H9 (cell line): ENCODE measurements around the gene ANKFY1. TPM values are rescaled to one million over a fixed set of nuclear protein-coding genes. Genes with fewer than 3 reads are reported as not detected.

Experiments
- DNase-seq: peaks from one replicate; pipeline ENCODE4 v3.0.0-alpha.2; 2017
- H2AFZ ChIP-seq: one replicate; pipeline ENCODE4 v1.6.1; 2013; ENCODE audit warnings: mild to moderate bottlenecking, low read length, control low read depth, moderate library complexity
- H2AK5ac ChIP-seq: 2 replicates; pipeline ENCODE4 v1.6.1; 2013; ENCODE audit warnings: low read length, control low read depth, mixed read lengths; ENCODE audit not compliant: insufficient read length
- H2BK120ac ChIP-seq: one replicate; pipeline ENCODE4 v1.6.1; 2013; ENCODE audit warnings: low read depth, mild to moderate bottlenecking, low read length, control low read depth, inconsistent platforms; ENCODE audit not compliant: poor library complexity, severe bottlenecking
- H2BK12ac ChIP-seq: 2 replicates; pipeline ENCODE4 v1.6.1; 2013; ENCODE audit warnings: low read length, control low read depth, mixed read lengths, low read depth; ENCODE audit not compliant: insufficient read length
- H2BK15ac ChIP-seq: 2 replicates; pipeline ENCODE4 v1.6.1; 2013; ENCODE audit warnings: low read depth, low read length, control low read depth
- H2BK20ac ChIP-seq: one replicate; pipeline ENCODE4 v1.6.1; 2013; ENCODE audit warnings: low read depth, mild to moderate bottlenecking, low read length, control low read depth, inconsistent platforms; ENCODE audit not compliant: poor library complexity, severe bottlenecking
- H2BK5ac ChIP-seq: 2 replicates; pipeline ENCODE4 v1.6.1; 2013; ENCODE audit warnings: low read length, control low read depth, mixed read lengths; ENCODE audit not compliant: insufficient read length
- H3K14ac ChIP-seq: 2 replicates; pipeline ENCODE4 v1.6.1; 2013; ENCODE audit warnings: low read length, control low read depth; ENCODE audit not compliant: insufficient read depth
- H3K18ac ChIP-seq: 2 replicates; pipeline ENCODE4 v1.6.1; 2013; ENCODE audit warnings: low read depth, mild to moderate bottlenecking, mixed read lengths, low read length, control low read depth; ENCODE audit not compliant: insufficient read length
- H3K23ac ChIP-seq: 2 replicates; pipeline ENCODE4 v1.6.1; 2013; ENCODE audit warnings: low read length, control low read depth, mixed read lengths, low read depth; ENCODE audit not compliant: insufficient read length
- H3K23me2 ChIP-seq: 2 replicates; pipeline ENCODE4 v1.6.1; 2013; ENCODE audit warnings: low read depth, mild to moderate bottlenecking, mixed read lengths, low read length, control low read depth; ENCODE audit not compliant: insufficient read length, poor library complexity, severe bottlenecking
- H3K27ac ChIP-seq: 2 replicates; pipeline ENCODE4 v1.5.1; 2013; ENCODE audit warnings: low read length, control low read depth, mixed read lengths, low read depth; ENCODE audit not compliant: insufficient read length
- H3K27me3 ChIP-seq: 2 replicates; pipeline ENCODE4 v1.6.1; 2013; ENCODE audit warnings: low read length, control low read depth, inconsistent platforms; ENCODE audit not compliant: insufficient read depth
- H3K4ac ChIP-seq: 2 replicates; pipeline ENCODE4 v1.6.1; 2013; ENCODE audit warnings: low read depth, mild to moderate bottlenecking, control low read depth, inconsistent platforms, low read length, moderate library complexity
- H3K4me1 ChIP-seq: 2 replicates; pipeline ENCODE4 v1.6.1; 2013; ENCODE audit warnings: low read length, control low read depth, inconsistent platforms; ENCODE audit not compliant: insufficient read depth
- H3K4me2 ChIP-seq: 2 replicates; pipeline ENCODE4 v1.6.1; 2013; ENCODE audit warnings: low read length, control low read depth, mixed read lengths; ENCODE audit not compliant: insufficient read length, insufficient read depth
- H3K56ac ChIP-seq: 2 replicates; pipeline ENCODE4 v1.6.1; 2013; ENCODE audit warnings: low read depth, mild to moderate bottlenecking, mixed read lengths, low read length, control low read depth; ENCODE audit not compliant: insufficient read length
- H3K79me1 ChIP-seq: 2 replicates; pipeline ENCODE4 v1.6.1; 2013; ENCODE audit warnings: low read depth, mild to moderate bottlenecking, moderate library complexity, low read length, control low read depth, inconsistent platforms; ENCODE audit not compliant: insufficient read depth, poor library complexity, severe bottlenecking
- H3K79me2 ChIP-seq: 2 replicates; pipeline ENCODE4 v1.6.1; 2013; ENCODE audit warnings: low read length, control low read depth, inconsistent platforms; ENCODE audit not compliant: insufficient read depth
- H3K9ac ChIP-seq: 2 replicates; pipeline ENCODE4 v1.6.1; 2013; ENCODE audit warnings: low read length, control low read depth, mixed read lengths; ENCODE audit not compliant: insufficient read length; ENCODE audit errors: extremely low read depth
- H3K9me3 ChIP-seq: one replicate; pipeline ENCODE4 v1.6.1; 2013; ENCODE audit warnings: low read depth, low read length, inconsistent platforms; ENCODE audit not compliant: control insufficient read depth
- H3T11ph ChIP-seq: one replicate; pipeline ENCODE4 v1.6.1; 2013; ENCODE audit warnings: mild to moderate bottlenecking, low read length, control low read depth, inconsistent platforms
- H4K20me1 ChIP-seq: one replicate; pipeline ENCODE4 v1.6.1; 2013; ENCODE audit not compliant: control insufficient read depth, insufficient read length, insufficient read depth
- H4K5ac ChIP-seq: 2 replicates; pipeline ENCODE4 v1.6.1; 2013; ENCODE audit warnings: low read depth, mild to moderate bottlenecking, mixed read lengths, low read length, control low read depth; ENCODE audit not compliant: insufficient read length
- H4K8ac ChIP-seq: replicated peaks from 2 replicates; pipeline ENCODE4 v1.6.1; 2013; ENCODE audit warnings: low read length, control low read depth, mixed read lengths, low read depth; ENCODE audit not compliant: insufficient read length
- H4K91ac ChIP-seq: 2 replicates; pipeline ENCODE4 v1.6.1; 2013; ENCODE audit warnings: low read depth, mild to moderate bottlenecking, moderate library complexity, mixed read lengths, low read length, control low read depth; ENCODE audit not compliant: insufficient read length
- H3K27ac Mint-ChIP-seq, 3 experiments: 2 replicates in 2 of 3; 3 replicates in 1 of 3; pipeline ENCODE4 v1.8.0; 2020 to 2021; ENCODE audit warnings: mixed read lengths in 3 of 3, mild to moderate bottlenecking in 1 of 3, moderate library complexity in 1 of 3
- H3K27me3 Mint-ChIP-seq: 2 replicates; pipeline ENCODE4 v1.8.0; 2021; ENCODE audit warnings: low read depth, mild to moderate bottlenecking, moderate library complexity, mixed read lengths
- H3K36me3 Mint-ChIP-seq, 3 experiments: 2 replicates in 2 of 3; 3 replicates in 1 of 3; pipeline ENCODE4 v1.8.0; 2020 to 2021; ENCODE audit warnings: low read depth in 3 of 3, mixed read lengths in 3 of 3; ENCODE audit not compliant: insufficient read depth in 1 of 3
- H3K4me1 Mint-ChIP-seq, 2 experiments: 2 replicates each; pipeline ENCODE4 v1.8.0; 2020; ENCODE audit warnings: mixed read lengths in 2 of 2
- H3K4me3 Mint-ChIP-seq, 2 experiments: 2 replicates in 1 of 2; 3 replicates in 1 of 2; pipeline ENCODE4 v1.8.0; 2020 to 2021; ENCODE audit warnings: mild to moderate bottlenecking in 2 of 2, mixed read lengths in 2 of 2, moderate library complexity in 1 of 2
- H3K9me3 Mint-ChIP-seq, 2 experiments: 2 replicates in 1 of 2; 3 replicates in 1 of 2; pipeline ENCODE4 v1.8.0; 2020; ENCODE audit warnings: mild to moderate bottlenecking in 2 of 2, mixed read lengths in 2 of 2, moderate library complexity in 1 of 2
- WGBS: extraction: QIAGEN DNeasy Blood & Tissue Kit; methylation state at CpG from one replicate; pipeline ENCODE4 v1.1.7; 2013; ENCODE audit warnings: missing lambda C conversion rate, low lambda C conversion rate, mixed read lengths; ENCODE audit not compliant: insufficient read length; ENCODE audit errors: extremely low coverage; 5-methylcytosine and 5-hydroxymethylcytosine counted together
- total RNA-seq: library from RNA; stranded (reverse); gene quantifications from 2 replicates; pipeline ENCODE4 v1.2.1, GENCODE V29; 2021
- TF ChIP-seq, protein P1 (sequence below): fragments of 200-600 bp; sonication (generic); conservative IDR thresholded peaks from 3 replicates; pipeline ENCODE4 v1.8.0; 2021; ENCODE audit warnings: antibody characterized with exemption, mild to moderate bottlenecking

Gene ANKFY1
- total RNA-seq, 1 experiment from 2014 or later, result 51.9 TPM

DNA sequence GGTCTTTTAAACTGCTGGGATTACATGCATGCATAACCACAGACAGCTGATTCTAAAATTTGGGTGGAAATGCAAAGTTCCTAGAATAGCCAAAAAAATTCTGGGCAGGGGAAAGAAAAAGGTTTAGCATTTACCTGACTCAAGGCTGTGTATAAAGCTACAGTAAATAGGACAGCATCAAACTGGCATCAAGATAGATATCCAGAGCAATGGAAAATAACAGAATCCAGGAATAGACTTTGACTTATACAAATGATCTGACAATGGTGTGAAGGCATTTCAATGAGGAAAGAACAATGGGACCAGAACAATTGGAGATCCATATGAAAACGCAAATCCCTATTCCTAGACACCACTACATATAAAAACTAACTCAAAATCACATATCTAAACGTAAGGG, 12.9 kb downstream of the ANKFY1 start:
- Histone ChIP-seq H3K4ac (no peak overlapping the region), H3K9me3 (no peaks in the 10 kb centered on the region), H2BK12ac (no peak overlapping the region), H3K14ac (no peak overlapping the region), H3K23me2 (no peaks in the 10 kb centered on the region), H3K23ac (no peak overlapping the region), H4K5ac (no peak overlapping the region), H3K18ac (no peak overlapping the region), H2AK5ac (no peak overlapping the region), H2BK20ac (no peak overlapping the region), H2AFZ (no peak overlapping the region), H3K4me1 (peaks cover 5% of the 10 kb centered on the region; the same call in 1 of the 2 replicates), H4K91ac (no peak overlapping the region), H3K4me2 (no peak overlapping the region), H2BK5ac (no peak overlapping the region), H4K8ac (no peak overlapping the region), H3K79me2 (peaks cover 12% of the 10 kb centered on the region; the same call in 1 of the 2 replicates), H3K9ac (no peak overlapping the region), H4K20me1 (peaks cover 4% of the 10 kb centered on the region), H3K27ac (no peak overlapping the region), H2BK120ac (no peak overlapping the region), H3T11ph (no peak overlapping the region), H3K79me1 (peaks cover 13% of the 10 kb centered on the region), H3K27me3 (no peaks in the 10 kb centered on the region), H3K56ac (no peak overlapping the region), H2BK15ac (no peak overlapping the region)
- Mint-ChIP-seq H3K4me1 (peaks cover 20 to 23% of the 10 kb centered on the region in 2 experiments), H3K27ac (no peak overlapping the region), H3K9me3 (no peaks in the 10 kb centered on the region), H3K27me3 (no peaks in the 10 kb centered on the region), H3K4me3 (no peak overlapping the region), H3K36me3 (peaks cover 5 to 8% (median 7%) of the 10 kb centered on the region in 3 experiments)
- WGBS, result no CpG with 5 or more reads among the region's 2 CpGs
- TF ChIP-seq, protein P1, sequence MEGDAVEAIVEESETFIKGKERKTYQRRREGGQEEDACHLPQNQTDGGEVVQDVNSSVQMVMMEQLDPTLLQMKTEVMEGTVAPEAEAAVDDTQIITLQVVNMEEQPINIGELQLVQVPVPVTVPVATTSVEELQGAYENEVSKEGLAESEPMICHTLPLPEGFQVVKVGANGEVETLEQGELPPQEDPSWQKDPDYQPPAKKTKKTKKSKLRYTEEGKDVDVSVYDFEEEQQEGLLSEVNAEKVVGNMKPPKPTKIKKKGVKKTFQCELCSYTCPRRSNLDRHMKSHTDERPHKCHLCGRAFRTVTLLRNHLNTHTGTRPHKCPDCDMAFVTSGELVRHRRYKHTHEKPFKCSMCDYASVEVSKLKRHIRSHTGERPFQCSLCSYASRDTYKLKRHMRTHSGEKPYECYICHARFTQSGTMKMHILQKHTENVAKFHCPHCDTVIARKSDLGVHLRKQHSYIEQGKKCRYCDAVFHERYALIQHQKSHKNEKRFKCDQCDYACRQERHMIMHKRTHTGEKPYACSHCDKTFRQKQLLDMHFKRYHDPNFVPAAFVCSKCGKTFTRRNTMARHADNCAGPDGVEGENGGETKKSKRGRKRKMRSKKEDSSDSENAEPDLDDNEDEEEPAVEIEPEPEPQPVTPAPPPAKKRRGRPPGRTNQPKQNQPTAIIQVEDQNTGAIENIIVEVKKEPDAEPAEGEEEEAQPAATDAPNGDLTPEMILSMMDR, result no peak
- DNase-seq, result no peak
